Heart right ventricle (tissue), 16 donors: ENCODE measurements around the gene FHIT. TPM values are rescaled to one million over a fixed set of nuclear protein-coding genes. Genes with fewer than 3 reads are reported as not detected.
"Not testable (repeated sequence)": the region's sequence is repeated elsewhere in the genome, so short reads cannot be mapped to it uniquely, and the experiment has no call there.

Source experiments
- ATAC-seq, 8 donors: fragments of 200-7000 bp; cut with Tn5 transposase; one replicate each; pipeline ENCODE4 v1.9.1; 2020; ENCODE audit warnings: mild to moderate bottlenecking in 8 of 8, moderate library complexity in 8 of 8, moderate number of reproducible peaks in 1 of 8
- DNase-seq, 2 donors: peaks; one replicate each; pipeline ENCODE4 v3.0.0-alpha.2; 2020
- H3K27ac ChIP-seq, 10 donors: fragments of 200-600 bp; sonication (generic) in 2 of 10; one replicate each; pipeline versions ENCODE4 v1.5.0 to v1.8.0; 2020 to 2022; ENCODE audit warnings: mild to moderate bottlenecking in 3 of 10
- H3K27me3 ChIP-seq, 7 donors: fragments of 200-600 bp; one replicate each; pipeline ENCODE4 v1.8.0; 2021 to 2022; ENCODE audit warnings: mild to moderate bottlenecking in 2 of 7
- H3K36me3 ChIP-seq, 9 donors: fragments of 200-600 bp; sonication (generic) in 1 of 9; one replicate each; pipeline versions ENCODE4 v1.5.0 to v1.8.0; 2020 to 2022; ENCODE audit warnings: mild to moderate bottlenecking in 2 of 9
- H3K4me1 ChIP-seq, 9 donors: fragments of 200-600 bp; sonication (generic) in 1 of 9; one replicate each; pipeline versions ENCODE4 v1.5.0 to v1.8.0; 2020 to 2022; ENCODE audit warnings: mild to moderate bottlenecking in 4 of 9
- H3K4me3 ChIP-seq, 10 donors: fragments of 200-600 bp; sonication (generic) in 2 of 10; one replicate each; pipeline versions ENCODE4 v1.5.0 to v1.8.0; 2020 to 2022; ENCODE audit warnings: mild to moderate bottlenecking in 7 of 10, moderate library complexity in 2 of 10
- H3K9me3 ChIP-seq, 11 donors: fragments of 200-600 bp in 10 of 11; sonication (generic) in 2 of 11; one replicate each; pipeline versions ENCODE4 v1.5.0 to v1.8.0; 2013 to 2022; ENCODE audit warnings: mild to moderate bottlenecking in 2 of 11, control low read depth in 1 of 11, moderate library complexity in 1 of 11
- WGBS, 2 donors: extraction: QIAGEN DNeasy Blood & Tissue Kit; methylation state at CpG; one replicate each; pipeline ENCODE4 v1.1.7; 2013; ENCODE audit warnings: inconsistent platforms in 1 of 2; 5-methylcytosine and 5-hydroxymethylcytosine counted together
- intact Hi-C, 10 donors: fragments of 100-400 bp; cut with DNase I; formaldehyde crosslinking; loops; one replicate each; pipeline versions ENCODE4 v1.11.1 to v1.14.2; 2022
- polyA plus RNA-seq, 2 donors: library from polyadenylated mRNA; stranded (reverse); fragments of 200-250 nt; gene quantifications; one replicate each; pipeline ENCODE4 v1.2.3, GENCODE V29; 2013
- total RNA-seq, 10 donors: library from RNA; stranded (reverse); fragmentation: NEBNext Ultra II Directional in 3 of 10; extraction: Animal tissue kit (Norgen Biotek cat#: 25700) in 3 of 10; gene quantifications; one replicate each; pipeline versions ENCODE4 v1.2.1 to v1.2.4, GENCODE V29; 2021 to 2023
- TF ChIP-seq, protein P1 (sequence below), 9 donors: fragments of 200-600 bp; sonication (generic) in 2 of 9; IDR thresholded peaks; one replicate each; pipeline versions ENCODE4 v1.5.0 to v1.8.0; 2021 to 2022; ENCODE audit warnings: antibody characterized with exemption in 9 of 9, mild to moderate bottlenecking in 5 of 9, moderate library complexity in 1 of 9
- donor health status: Arrhythmogenic right ventricular cardiomyopathy.
- donor health status: ischemic (EF 13 %, LVEDD 7.1; RV severe dilation, severe dysfunction).
- donor health status: healthy with polysubstance abuse.
- donor health status: DM: no; HTN: yes; CAD: no.
- donor health status: DM: no; HTN: no; CAD: no.
- donor health status: ischemic (EF 25% LVEDD 6.9; RV normal size, moderate dysfunction).
- donor health status: ischemic (EF 25% LVEDD 5.7; RV mildly dilated, moderate dysfunction).
- donor health status: healthy.
- donor health status: DM: yes; HTN: yes; CAD: no.
- donor health status: Ischemic cardiomyopathy.
- donor health status: ischemic (EF 35%, LVEDD 5.7; RV mildly dilated, moderate dysfunction).
- donor health status: nonischemic (EF 11% LVEDD 7.7; RV severe dilation, severe dysfunction).
- donor health status: DM: yes; HTN: yes; CAD: no.
- donor health status: PGD.
- donor health status: ischemic (EF 29% LVEDD 5.4; RV normal size, mild dysfunction).
- donor health status: nonischemic (EF 23%, LVEDD 6.1; RV moderate dilation, normal function).

The FHIT gene
- total and polyA plus RNA-seq, 12 donors, result 4.7 to 25.5 (median 18.3) TPM

DNA sequence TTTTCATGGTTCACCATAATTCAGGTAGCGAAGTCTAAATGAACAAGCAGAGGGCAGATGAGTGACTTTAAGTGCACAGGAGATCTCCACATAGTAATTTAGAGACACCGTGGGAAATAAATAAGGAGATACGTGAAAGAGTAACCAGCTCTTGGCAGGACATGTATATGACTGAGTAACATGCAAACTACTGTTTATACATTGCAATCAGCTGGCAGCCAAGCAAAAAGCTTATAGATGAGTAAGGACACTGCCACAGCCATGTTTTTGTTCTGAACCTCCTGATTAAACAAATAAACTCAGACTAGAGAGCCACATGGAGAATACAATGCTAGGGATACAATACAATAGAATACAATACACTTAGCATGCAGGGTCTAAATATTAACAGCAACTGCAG lies 252.4 kb downstream of the FHIT start:
- TF ChIP-seq, protein P1, sequence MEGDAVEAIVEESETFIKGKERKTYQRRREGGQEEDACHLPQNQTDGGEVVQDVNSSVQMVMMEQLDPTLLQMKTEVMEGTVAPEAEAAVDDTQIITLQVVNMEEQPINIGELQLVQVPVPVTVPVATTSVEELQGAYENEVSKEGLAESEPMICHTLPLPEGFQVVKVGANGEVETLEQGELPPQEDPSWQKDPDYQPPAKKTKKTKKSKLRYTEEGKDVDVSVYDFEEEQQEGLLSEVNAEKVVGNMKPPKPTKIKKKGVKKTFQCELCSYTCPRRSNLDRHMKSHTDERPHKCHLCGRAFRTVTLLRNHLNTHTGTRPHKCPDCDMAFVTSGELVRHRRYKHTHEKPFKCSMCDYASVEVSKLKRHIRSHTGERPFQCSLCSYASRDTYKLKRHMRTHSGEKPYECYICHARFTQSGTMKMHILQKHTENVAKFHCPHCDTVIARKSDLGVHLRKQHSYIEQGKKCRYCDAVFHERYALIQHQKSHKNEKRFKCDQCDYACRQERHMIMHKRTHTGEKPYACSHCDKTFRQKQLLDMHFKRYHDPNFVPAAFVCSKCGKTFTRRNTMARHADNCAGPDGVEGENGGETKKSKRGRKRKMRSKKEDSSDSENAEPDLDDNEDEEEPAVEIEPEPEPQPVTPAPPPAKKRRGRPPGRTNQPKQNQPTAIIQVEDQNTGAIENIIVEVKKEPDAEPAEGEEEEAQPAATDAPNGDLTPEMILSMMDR (IDR thresholded peaks at IDR 0.05), result no peak
- H3K4me3 ChIP-seq, result no peak overlapping the region
- H3K27ac ChIP-seq, result no peak overlapping the region
- intact Hi-C loops, result no loop called here
- no peaks in the 10 kb centered on the region for H3K27me3 ChIP-seq
- 89 to 91% methylated on average over 3 of the region's 3 CpGs for WGBS, 2 donors
- no peaks in the 10 kb centered on the region for H3K4me1 ChIP-seq
- DNase-seq (no peak), ATAC-seq (no peak)
- no peaks in the 10 kb centered on the region for H3K9me3 ChIP-seq
- no peaks in the 10 kb centered on the region for H3K36me3 ChIP-seq

DNA sequence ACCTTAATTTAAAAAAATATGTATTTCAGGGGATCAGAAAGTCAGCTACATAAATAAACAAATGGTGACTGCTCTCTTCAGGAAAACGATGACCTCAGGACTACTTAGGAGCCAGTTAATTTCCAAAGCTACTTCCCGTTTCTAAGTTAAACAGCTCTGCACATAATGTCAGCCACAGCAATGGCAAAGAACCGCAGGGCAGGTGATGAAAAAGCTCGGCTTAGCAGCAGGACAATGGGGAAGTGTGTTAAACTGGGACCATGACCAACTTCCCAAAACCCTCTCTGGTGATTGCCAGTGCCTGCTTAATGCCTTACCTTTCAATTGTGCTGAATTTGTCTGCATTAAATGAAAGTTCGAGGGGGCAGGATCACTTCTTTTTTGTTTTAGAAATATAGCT lies 258.9 kb downstream of the FHIT start:
- intact Hi-C loops, result no loop called here
- Histone ChIP-seq H3K27me3 (no peaks in the 10 kb centered on the region), H3K27ac (peak overlapping the region in 2 of 10 donors; percentile 12 to 45), H3K4me3 (no peak overlapping the region), H3K9me3 (no peaks in the 10 kb centered on the region), H3K4me1 (peaks cover 0 to 25% (median 0%) of the 10 kb centered on the region in 9 donors), H3K36me3 (no peaks in the 10 kb centered on the region)
- DNase-seq (peak in 1 of 2 donors; percentile 17), ATAC-seq (peak; percentile 30 to 85 (median 62))
- TF ChIP-seq, protein P1 (IDR thresholded peaks at IDR 0.05), result no peak
- 39 to 41% methylated on average over 5 of the region's 5 CpGs for WGBS, 2 donors

DNA sequence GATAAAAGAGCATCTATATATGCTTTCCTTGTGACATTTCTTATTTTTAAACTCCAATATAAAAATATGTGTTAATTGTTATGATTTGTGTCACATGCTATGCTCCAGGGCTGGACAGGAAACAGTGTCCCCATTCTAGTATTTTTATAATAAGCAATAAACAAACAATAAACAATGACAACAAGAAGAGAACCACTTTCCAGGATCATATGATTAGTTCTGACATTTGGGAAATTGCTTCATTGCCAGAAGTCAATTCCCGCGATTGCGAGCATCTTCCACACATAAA lies 260.9 kb downstream of the FHIT start:
- H3K27ac ChIP-seq, result no peak overlapping the region
- H3K4me3 ChIP-seq, result no peak overlapping the region
- intact Hi-C loops, result no loop called here
- DNase-seq, result no peak
- peaks cover 0 to 9% (median 0%) of the 10 kb centered on the region in 11 donors for H3K9me3 ChIP-seq
- no peaks in the 10 kb centered on the region for H3K36me3 ChIP-seq
- TF ChIP-seq, protein P1 (IDR thresholded peaks at IDR 0.05), result no peak
- WGBS, 2 donors, result 45 to 59% methylated on average over 3 of the region's 3 CpGs
- H3K27me3 ChIP-seq, result no peaks in the 10 kb centered on the region
- H3K4me1 ChIP-seq, result peaks cover 0 to 25% (median 0%) of the 10 kb centered on the region in 9 donors
- no peak for ATAC-seq

DNA sequence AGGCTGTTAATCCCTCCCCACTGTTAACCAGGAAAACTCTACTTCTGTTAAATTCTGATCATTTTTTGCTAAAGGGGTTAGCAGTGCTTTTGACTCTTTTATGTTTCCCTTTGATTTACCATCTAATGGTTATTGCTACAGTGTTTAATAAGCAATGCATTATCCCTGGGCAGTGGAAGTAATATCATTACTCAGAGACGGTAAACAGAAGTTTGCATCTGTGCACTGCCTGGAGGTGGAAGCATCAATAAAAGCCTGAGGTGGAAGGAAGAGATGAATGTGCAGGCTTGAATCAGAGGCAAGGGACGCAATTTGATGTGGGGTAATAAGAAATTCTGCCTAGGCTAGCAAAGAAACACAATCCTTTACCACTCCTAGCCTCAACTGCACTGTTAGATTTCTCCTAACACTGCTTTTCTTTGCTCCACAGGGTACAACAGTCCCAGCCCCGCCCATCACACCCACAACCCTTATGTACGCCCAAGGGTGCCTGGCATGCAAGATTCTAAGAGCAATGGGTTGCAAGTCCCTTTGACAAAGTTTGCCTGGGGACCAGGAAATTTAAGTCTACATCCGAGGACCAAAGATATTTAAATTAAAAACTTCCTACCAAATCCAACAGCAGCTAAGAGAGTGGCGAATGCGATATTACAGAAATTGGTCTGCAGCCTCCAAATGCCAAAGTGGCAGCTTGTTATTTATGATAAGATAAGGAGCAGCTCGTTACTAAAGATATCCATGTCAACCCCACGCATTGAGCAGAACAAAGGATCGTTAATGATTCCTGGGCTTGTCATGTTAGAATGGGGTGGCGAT lies 261.4 kb downstream of the FHIT start:
- H3K36me3 ChIP-seq, result no peaks in the 10 kb centered on the region
- ATAC-seq, result peak in 1 of 8 donors; percentile 45
- no peaks in the 10 kb centered on the region for H3K27me3 ChIP-seq
- no peak overlapping the region for H3K4me3 ChIP-seq
- no peak for DNase-seq
- intact Hi-C loops, result loop anchor here in 1 of 10 donors (1.0 kb wide), 1 partner anchor 20 kb away; no protein-coding TSS in a partner anchor
- 22 to 33% methylated on average over 11 of the region's 11 CpGs for WGBS, 2 donors
- H3K27ac ChIP-seq, result no peak overlapping the region
- H3K4me1 ChIP-seq, result peaks cover 0 to 25% (median 0%) of the 10 kb centered on the region in 9 donors
- TF ChIP-seq, protein P1 (IDR thresholded peaks at IDR 0.05), result no peak
- H3K9me3 ChIP-seq, result peaks cover 0 to 13% (median 0%) of the 10 kb centered on the region in 11 donors

DNA sequence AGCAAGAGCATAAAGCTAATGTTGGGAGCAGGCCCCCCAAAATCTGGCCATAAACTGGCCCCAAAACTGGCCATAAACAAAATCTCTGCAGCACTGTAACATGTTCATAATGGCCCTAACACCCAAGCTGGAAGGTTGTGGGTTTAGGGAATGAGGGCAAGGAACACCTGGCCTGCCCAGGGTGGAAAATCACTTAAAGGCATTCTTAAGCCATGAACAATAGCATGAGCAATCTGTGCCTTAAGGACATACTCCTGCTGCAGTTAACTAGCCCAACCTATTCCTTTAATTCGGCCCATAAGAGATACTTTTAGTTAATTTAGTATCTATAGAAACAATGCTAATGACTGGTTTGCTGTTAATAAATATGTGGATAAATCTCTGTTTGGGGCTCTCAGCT lies 264.1 kb downstream of the FHIT start:
- ATAC-seq, H3K27ac ChIP-seq, DNase-seq, H3K36me3 ChIP-seq, H3K4me3 ChIP-seq, H3K27me3 ChIP-seq, intact Hi-C loops: not testable (repeated sequence)
- peaks cover 0 to 15% (median 0%) of the 10 kb centered on the region in 9 donors for H3K4me1 ChIP-seq
- H3K9me3 ChIP-seq, result peaks cover 0 to 27% (median 0%) of the 10 kb centered on the region in 11 donors
- 84 to 90% methylated on average over 1 of the region's 1 CpG for WGBS, 2 donors
